Renal cortical epithelial cell (primary cell): ENCODE measurements around the gene TMEM108. TPM values are rescaled to one million over a fixed set of nuclear protein-coding genes. Genes with fewer than 3 reads are reported as not detected.
A peak's percentile ranks its signal among the peaks of the same experiment; 100 is the strongest.

Source experiments
- DNase-seq: peaks from one replicate; pipeline ENCODE4 v3.0.0-alpha.2; 2011; ENCODE audit warnings: low read depth
- total RNA-seq: library from RNA; depleted of rRNA; stranded (reverse); fragments of >200 nt; gene quantifications from 2 replicates; pipeline ENCODE4 v1.2.3, GENCODE V29; 2014

TMEM108 gene
- total RNA-seq, 1 donor from 2014 or later: 0.25 TPM

- DNase-seq: no peak
Observed at GRCh38 chr3:133117342-133117741, 79.2 kb downstream of the TMEM108 start.

DNA sequence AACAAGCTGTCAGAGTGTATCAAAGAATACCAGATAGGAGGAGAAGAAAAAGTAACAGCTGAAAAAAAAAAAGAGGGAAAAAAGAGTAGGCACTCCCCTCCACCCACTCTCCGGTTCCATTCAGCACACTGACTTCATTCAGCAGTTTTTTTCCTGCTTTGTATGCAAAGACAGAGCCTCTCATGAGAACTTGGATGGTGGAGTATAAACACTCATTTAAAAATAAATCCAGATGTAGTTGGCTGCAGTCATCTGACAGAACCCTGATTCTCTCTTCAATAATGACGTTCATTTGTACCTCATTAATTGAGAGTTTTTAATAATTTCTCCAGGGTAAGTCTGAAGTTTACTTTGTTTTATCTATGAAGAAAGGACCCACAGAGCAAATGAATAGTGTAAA lies 81.0 kb downstream of the TMEM108 start:
- no peak for DNase-seq

- DNase-seq: no peak
Observed at GRCh38 chr3:133121450-133121849, 83.3 kb downstream of the TMEM108 start.

- no peak for DNase-seq
Observed at GRCh38 chr3:133123636-133124035, 85.4 kb downstream of the TMEM108 start.

- DNase-seq: no peak
Observed at GRCh38 chr3:133124511-133124910, 86.3 kb downstream of the TMEM108 start.

- DNase-seq: no peak
Observed at GRCh38 chr3:133125171-133125570, 87.0 kb downstream of the TMEM108 start.

- no peak for DNase-seq
Observed at GRCh38 chr3:133125802-133126201, 87.6 kb downstream of the TMEM108 start.

- no peak for DNase-seq
Observed at GRCh38 chr3:133127381-133127780, 89.2 kb downstream of the TMEM108 start.

DNA sequence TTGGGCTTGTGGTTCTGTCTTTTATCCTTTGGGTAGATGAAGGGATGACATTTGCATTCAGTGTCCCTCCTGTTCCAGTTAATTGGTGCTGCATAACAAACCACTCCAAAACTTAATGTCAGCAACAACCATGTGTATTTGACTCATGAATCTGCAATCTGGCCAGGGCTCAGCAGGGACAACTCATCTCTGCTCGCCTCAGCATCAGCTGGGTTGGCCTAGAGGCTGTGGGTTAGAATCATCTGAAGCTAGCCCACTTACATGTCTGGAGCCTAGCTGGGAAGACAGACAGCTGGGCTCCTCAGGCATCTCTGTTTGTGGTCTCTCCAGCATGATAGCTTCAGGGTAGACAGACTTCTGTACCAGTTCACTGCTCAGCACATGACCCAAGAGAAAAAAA lies 92.0 kb downstream of the TMEM108 start:
- no peak for DNase-seq

DNA sequence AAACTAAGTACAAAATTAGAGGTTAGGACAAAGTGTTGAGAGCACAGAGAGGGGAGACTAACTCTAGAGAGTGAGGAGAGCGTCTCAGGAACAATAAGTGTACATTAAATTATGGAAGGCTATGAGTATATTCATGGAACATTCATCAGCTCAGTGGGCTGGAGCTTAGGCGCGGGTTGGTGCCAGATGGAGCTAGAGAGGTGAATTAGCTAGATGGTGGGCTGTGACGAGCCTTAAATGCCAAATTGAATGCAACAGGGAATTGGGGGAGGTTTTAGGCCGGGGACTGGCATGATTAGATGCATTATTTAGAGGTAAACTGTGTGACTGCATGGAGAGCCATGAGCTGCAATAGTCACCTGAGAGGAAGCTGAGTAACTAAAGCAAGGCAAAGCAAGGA lies 97.1 kb downstream of the TMEM108 start:
- no peak for DNase-seq

- peak; percentile 39 for DNase-seq
Observed at GRCh38 chr3:133136114-133137041, 98.2 kb downstream of the TMEM108 start.

DNA sequence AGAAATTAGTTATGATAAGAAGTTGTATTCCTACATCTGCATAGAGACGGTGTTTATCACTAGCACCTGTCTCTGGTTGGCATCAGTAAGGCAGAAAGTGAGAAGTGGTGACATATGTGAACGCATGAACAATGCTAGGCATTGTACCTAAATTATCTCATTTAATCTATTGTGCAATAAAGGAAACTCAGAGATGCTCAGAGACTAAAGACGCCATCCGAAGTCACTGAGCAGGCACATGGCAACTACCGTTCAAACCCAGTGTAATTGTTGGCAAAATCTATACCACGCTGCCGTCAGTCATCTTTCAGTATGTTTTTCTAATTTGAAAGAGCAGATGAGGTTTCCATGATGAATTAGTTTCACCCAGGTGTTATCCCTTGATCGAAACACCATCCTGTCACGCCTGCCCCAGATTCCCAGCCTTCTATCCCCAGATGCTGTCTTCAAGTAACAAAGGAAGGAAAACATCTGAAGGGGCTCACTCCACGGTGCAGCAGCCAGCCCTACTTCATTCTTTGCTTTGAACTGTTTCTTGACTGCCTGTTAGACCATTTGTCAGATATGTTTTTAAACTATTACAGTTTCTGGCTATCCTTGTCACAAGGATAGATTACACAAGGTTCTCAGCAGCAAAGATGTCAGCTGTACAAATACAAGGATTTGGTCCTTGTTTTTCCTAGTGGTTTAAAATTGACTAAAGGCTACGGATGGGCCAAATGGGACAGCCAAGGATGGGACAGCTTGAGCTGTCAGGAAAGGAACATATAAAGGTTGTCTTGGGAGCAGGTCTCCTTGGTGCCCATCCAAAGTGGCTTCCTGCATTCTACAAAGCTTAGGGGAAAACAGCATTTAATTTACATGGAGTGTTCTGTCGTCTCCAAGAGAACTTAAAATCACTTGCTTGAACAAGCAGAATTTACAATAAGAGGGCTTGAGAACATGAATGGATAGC lies 99.1 kb downstream of the TMEM108 start:
- DNase-seq: no peak

GRCh38 chr3:133138017-133138416 lies 99.8 kb downstream of the TMEM108 start:
- no peak for DNase-seq

- no peak for DNase-seq
Observed at GRCh38 chr3:133152056-133152455, 113.9 kb downstream of the TMEM108 start.

GRCh38 chr3:133152681-133153220 lies 114.6 kb downstream of the TMEM108 start:
- no peak for DNase-seq

DNA sequence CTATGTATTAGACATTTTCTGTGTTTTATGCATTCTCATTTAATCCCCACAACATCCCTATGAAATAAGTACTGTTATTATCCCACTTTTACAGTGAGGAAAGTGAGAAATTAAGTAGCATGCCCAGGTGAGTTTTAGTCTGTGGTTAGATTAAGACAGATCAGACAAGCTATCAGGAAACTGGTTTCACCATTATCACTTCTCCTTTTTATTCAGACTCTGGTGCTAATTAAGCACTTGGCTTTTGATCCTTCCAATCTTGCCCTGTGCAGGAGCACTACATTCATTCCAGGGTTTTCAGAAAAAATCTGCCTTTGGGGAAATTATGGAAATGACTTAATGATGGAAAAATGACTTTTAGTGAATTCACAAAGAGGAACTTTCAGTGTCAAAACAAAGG lies 115.2 kb downstream of the TMEM108 start:
- no peak for DNase-seq

DNA sequence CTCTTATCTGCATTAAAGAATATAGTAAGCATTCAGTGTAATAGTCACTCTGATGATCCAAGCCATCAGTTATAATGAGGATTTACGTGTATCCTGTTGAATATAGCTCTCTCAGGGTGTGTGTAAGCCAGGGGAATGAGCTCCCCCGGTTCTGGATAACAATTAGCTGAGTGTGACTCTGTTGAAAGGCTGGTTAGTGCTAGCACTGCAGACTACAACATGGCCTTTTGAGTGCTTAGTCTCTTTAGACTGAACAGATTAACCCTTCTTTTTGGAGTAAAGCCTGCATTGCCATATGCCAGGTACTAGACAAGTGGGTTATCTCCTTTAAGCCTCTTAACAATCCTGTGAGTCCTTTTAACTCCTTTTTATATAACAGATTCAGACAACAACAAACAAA lies 119.5 kb downstream of the TMEM108 start:
- no peak for DNase-seq

DNA sequence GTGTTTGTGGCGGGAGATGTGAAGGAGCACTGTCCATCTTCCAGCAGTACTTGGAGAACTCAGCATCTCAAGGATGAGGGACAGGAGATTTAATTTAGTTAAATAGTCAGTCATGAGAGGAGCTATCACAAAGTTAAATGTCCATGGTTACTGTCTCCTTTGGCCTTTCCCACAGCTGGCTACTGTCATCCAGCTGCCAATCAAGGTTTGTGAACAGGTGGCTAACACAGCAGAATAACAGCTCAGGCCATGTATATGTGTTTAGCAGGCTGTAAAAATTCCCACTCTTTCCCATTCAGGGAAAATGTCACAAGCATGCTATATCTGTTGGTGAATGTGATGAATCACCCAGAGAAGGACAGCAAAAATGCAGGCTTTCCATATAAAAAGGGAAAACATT lies 120.5 kb downstream of the TMEM108 start:
- no peak for DNase-seq

DNA sequence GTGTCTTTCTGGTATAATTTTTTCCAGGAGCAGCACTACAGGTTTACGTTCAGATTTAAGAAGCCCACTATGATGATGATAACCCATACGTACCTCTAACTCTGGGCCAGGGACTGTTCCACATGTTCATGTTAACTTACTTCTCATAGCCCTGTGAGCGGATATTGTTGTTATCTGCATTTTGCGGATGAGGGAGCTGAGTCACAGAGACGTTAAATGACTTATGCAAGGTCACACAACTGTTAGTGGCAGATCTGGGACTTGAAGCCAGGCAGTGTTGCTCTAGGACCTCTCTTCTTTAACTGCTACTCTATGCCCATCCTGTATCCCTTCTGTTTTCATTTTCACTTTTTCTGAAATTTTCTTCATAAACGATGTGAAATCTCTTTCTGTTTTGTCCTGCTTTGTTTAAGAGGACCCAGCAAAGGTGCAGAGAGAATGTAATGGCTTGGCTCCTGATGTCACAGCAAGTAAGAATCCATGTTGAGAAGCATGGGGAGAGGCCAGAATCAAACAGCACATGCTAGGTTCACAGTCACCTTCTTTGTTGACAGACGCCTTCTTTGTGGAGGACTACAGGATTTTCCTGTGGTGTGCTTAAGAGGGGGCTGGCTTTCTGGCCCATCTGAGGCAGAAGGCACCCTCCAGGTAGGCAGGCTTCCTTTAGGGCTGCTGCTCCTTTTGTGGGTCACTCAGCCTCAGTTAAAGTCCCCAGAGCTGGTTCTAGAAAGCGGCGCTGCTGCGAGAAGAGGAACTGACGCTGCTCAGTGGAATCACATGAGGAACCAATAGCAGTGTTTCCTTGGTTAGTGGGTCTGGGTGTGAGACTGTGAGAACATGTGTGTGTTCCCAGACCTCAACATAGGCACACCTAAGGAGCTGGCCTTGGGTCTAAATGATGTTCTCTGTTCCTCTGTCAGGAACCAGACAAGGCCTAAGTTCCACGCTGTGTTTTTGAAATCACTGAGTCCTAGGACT lies 121.6 kb downstream of the TMEM108 start:
- DNase-seq: no peak

DNA sequence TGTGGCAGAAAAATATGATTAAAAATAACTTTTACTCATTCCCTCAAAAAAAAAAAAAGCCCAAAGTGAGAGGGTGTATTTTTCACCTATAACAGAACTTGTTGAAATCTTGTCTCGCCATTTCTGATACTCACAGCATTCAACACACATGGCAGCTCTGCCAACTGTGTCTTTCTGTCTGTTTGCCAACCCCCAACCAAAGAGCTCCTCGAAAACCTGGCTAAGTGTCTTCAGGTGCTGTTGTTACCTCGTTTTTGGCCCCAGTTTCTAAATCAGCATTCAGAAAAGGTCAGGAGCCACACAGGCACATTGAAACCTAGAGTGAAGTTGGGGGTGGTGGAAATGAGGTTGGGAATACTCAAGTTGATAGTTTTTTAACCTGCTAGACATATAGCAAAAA lies 123.5 kb downstream of the TMEM108 start:
- DNase-seq: no peak

DNA sequence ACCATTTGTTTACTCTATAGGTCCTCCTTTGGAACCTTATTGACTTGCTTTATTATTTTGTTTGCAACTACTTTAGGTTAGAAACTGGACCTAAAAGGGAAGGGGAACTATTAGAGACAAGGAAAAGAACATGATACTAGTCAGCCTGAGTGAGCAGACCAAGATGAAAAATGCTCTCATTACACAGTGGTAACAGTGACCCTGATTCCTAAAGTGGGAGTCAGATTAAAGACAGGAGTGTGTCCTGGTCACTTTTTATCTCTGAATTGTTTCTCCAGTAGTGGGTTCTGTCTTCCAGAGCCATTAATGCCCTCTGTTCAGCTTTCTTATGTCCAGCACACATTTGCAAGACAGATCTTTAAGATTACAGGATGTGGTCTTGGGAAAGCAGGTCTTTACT lies 124.1 kb downstream of the TMEM108 start:
- DNase-seq: no peak
